Type B pancreatic cell (in vitro differentiated cells): ENCODE measurements around the gene ZBED1. TPM values are rescaled to one million over a fixed set of nuclear protein-coding genes. Genes with fewer than 3 reads are reported as not detected.
"Not testable (repeated sequence)": the region's sequence is repeated elsewhere in the genome, so short reads cannot be mapped to it uniquely, and the experiment has no call there.

ENCODE experiments used
- DNase-seq: peaks from one replicate; pipeline ENCODE4 v3.0.0; 2021; ENCODE audit warnings: mixed read lengths; ENCODE audit not compliant: unreplicated experiment; ENCODE audit errors: extremely low spot score
- H3K27ac Mint-ChIP-seq: 2 replicates; pipeline ENCODE4 v1.8.0; 2021; ENCODE audit warnings: mild to moderate bottlenecking, mixed read lengths
- H3K27me3 Mint-ChIP-seq: 2 replicates; pipeline ENCODE4 v1.8.0; 2021; ENCODE audit warnings: mixed read lengths
- H3K36me3 Mint-ChIP-seq: 2 replicates; pipeline ENCODE4 v1.8.0; 2021; ENCODE audit warnings: mixed read lengths
- H3K4me1 Mint-ChIP-seq: one replicate; pipeline ENCODE4 v1.8.0; 2021; ENCODE audit warnings: mixed read lengths; ENCODE audit not compliant: unreplicated experiment
- H3K4me3 Mint-ChIP-seq: 2 replicates; pipeline ENCODE4 v1.8.0; 2021; ENCODE audit warnings: mild to moderate bottlenecking, mixed read lengths
- H3K9me3 Mint-ChIP-seq: 2 replicates; pipeline ENCODE4 v1.8.0; 2021; ENCODE audit warnings: mixed read lengths
- CTCF ChIP-seq: fragments of 200-600 bp; sonication (generic); conservative IDR thresholded peaks from 2 replicates; pipeline ENCODE4 v1.5.0; 2021; ENCODE audit warnings: antibody characterized with exemption, mild to moderate bottlenecking
- total RNA-seq: library from RNA; stranded (reverse); gene quantifications from 2 replicates; pipeline ENCODE4 v1.2.1, GENCODE V29; 2021; ENCODE audit warnings: low replicate concordance

The ZBED1 gene
- total RNA-seq, 1 donor from 2014 or later = 42.0 TPM

- no peak for DNase-seq
- Mint-ChIP-seq H3K9me3 (no peaks in the 10 kb centered on the region), H3K27me3 (no peaks in the 10 kb centered on the region), H3K4me1 (no peaks in the 10 kb centered on the region), H3K27ac (no peak overlapping the region), H3K4me3 (no peak overlapping the region), H3K36me3 (no peaks in the 10 kb centered on the region)
- TF ChIP-seq CTCF = no peak
Observed at GRCh38 chrX:2523911-2524310, 23.1 kb upstream of the ZBED1 start.

GRCh38 chrX:2521927-2522386, 21.2 kb upstream of the ZBED1 start:
- H3K9me3 Mint-ChIP-seq = no peaks in the 10 kb centered on the region
- no peak overlapping the region for H3K4me3 Mint-ChIP-seq
- no peak for TF ChIP-seq CTCF
- no peaks in the 10 kb centered on the region for H3K27me3 Mint-ChIP-seq
- no peaks in the 10 kb centered on the region for H3K36me3 Mint-ChIP-seq
- no peaks in the 10 kb centered on the region for H3K4me1 Mint-ChIP-seq
- no peak for DNase-seq
- H3K27ac Mint-ChIP-seq = no peak overlapping the region

GRCh38 chrX:2521092-2521926, 20.5 kb upstream of the ZBED1 start:
- no peaks in the 10 kb centered on the region for H3K27me3 Mint-ChIP-seq
- H3K27ac Mint-ChIP-seq = no peak overlapping the region
- no peaks in the 10 kb centered on the region for H3K4me1 Mint-ChIP-seq
- H3K9me3 Mint-ChIP-seq = no peaks in the 10 kb centered on the region
- DNase-seq = no peak
- H3K36me3 Mint-ChIP-seq = no peaks in the 10 kb centered on the region
- H3K4me3 Mint-ChIP-seq = no peak overlapping the region
- TF ChIP-seq CTCF = no peak

GRCh38 chrX:2520539-2520938, 19.8 kb upstream of the ZBED1 start:
- no peak for DNase-seq
- no peak for TF ChIP-seq CTCF
- H3K4me3 Mint-ChIP-seq = no peak overlapping the region
- H3K4me1 Mint-ChIP-seq = no peaks in the 10 kb centered on the region
- no peak overlapping the region for H3K27ac Mint-ChIP-seq
- H3K36me3 Mint-ChIP-seq = no peaks in the 10 kb centered on the region
- H3K27me3 Mint-ChIP-seq = no peaks in the 10 kb centered on the region
- H3K9me3 Mint-ChIP-seq = no peaks in the 10 kb centered on the region

GRCh38 chrX:2519638-2520037, 18.9 kb upstream of the ZBED1 start:
- not testable (repeated sequence) for DNase-seq, H3K9me3 Mint-ChIP-seq, H3K4me1 Mint-ChIP-seq, H3K36me3 Mint-ChIP-seq, H3K4me3 Mint-ChIP-seq, H3K27ac Mint-ChIP-seq, H3K27me3 Mint-ChIP-seq

GRCh38 chrX:2517055-2517454, 16.3 kb upstream of the ZBED1 start:
- Mint-ChIP-seq H3K4me3 (no peak overlapping the region), H3K27me3 (no peaks in the 10 kb centered on the region), H3K4me1 (no peaks in the 10 kb centered on the region), H3K36me3 (no peaks in the 10 kb centered on the region), H3K27ac (no peak overlapping the region), H3K9me3 (no peaks in the 10 kb centered on the region)
- no peak for DNase-seq
- no peak for TF ChIP-seq CTCF
